OCI-LY7 (cell line): Measurements from ENCODE around the gene CAPN5. TPM values are rescaled to one million over a fixed set of nuclear protein-coding genes. Genes with fewer than 3 reads are reported as not detected.

Experiments used
- BruUV-seq: library from RNA; stranded (reverse); fragments of 400-500 nt; replicated peaks from 2 replicates; lab custom pipeline; 2021; lab: Mats Ljungman, UMichigan
- CTCF ChIA-PET: fragments of 300-600 bp; sonication (Branson Sonifier 250); formaldehyde crosslinking; loops from one replicate; lab custom pipeline; 2022; ENCODE audit warnings: antibody characterized with exemption; ENCODE audit not compliant: unreplicated experiment; lab: Charles Lee
- POLR2A ChIA-PET: fragments of 300-600 bp; sonication (Branson Sonifier 250); formaldehyde crosslinking; loops from one replicate; lab custom pipeline; 2022; ENCODE audit warnings: antibody characterized with exemption; lab: Charles Lee
- DNase-seq: peaks from one replicate; pipeline ENCODE4 v3.0.0-alpha.2; 2015; ENCODE audit warnings: low spot score
- H2AFZ ChIP-seq: fragments of 200-600 bp; sonication (generic), shearing (Covaris generic); 2 replicates; pipeline ENCODE4 v1.6.1; 2014; ENCODE audit warnings: mild to moderate bottlenecking, antibody characterized with exemption, low read length, moderate library complexity
- H3K27ac ChIP-seq: fragments of 200-600 bp; sonication (generic); 2 replicates; pipeline ENCODE4 v1.5.1; 2014; ENCODE audit warnings: mixed run types, low read depth, mild to moderate bottlenecking, moderate library complexity, low read length, inconsistent platforms; ENCODE audit not compliant: poor library complexity, severe bottlenecking
- H3K36me3 ChIP-seq: fragments of 200-600 bp; sonication (generic); 2 replicates; pipeline ENCODE4 v1.6.1; 2014; ENCODE audit warnings: mild to moderate bottlenecking, antibody characterized with exemption, low read length, moderate library complexity, mixed read lengths; ENCODE audit not compliant: insufficient read depth
- H3K4me1 ChIP-seq: fragments of 200-600 bp; sonication (generic); 2 replicates; pipeline ENCODE4 v1.5.1; 2014; ENCODE audit warnings: mild to moderate bottlenecking, low read length; ENCODE audit not compliant: insufficient read depth, poor library complexity, severe bottlenecking
- H3K4me2 ChIP-seq: fragments of 200-600 bp; sonication (generic); 2 replicates; pipeline ENCODE4 v1.6.1; 2014; ENCODE audit warnings: mild to moderate bottlenecking, low read length
- H3K4me3 ChIP-seq: fragments of 200-600 bp; sonication (generic); 2 replicates; pipeline ENCODE4 v1.5.1; 2014; ENCODE audit warnings: mild to moderate bottlenecking, low read depth, low read length; ENCODE audit not compliant: poor library complexity, severe bottlenecking
- H3K79me2 ChIP-seq: fragments of 200-600 bp; sonication (generic); 2 replicates; pipeline ENCODE4 v1.6.1; 2016; ENCODE audit warnings: low read depth, mild to moderate bottlenecking, low read length, moderate library complexity, mixed read lengths; ENCODE audit not compliant: insufficient read depth
- H3K9me2 ChIP-seq: fragments of 200-600 bp; sonication (generic); 2 replicates; pipeline ENCODE4 v1.6.1; 2016; ENCODE audit warnings: mild to moderate bottlenecking, low read length, mixed read lengths; ENCODE audit not compliant: insufficient read depth
- H3K9me3 ChIP-seq: fragments of 200-600 bp; sonication (generic); 2 replicates; pipeline ENCODE4 v1.6.1; 2014; ENCODE audit warnings: mild to moderate bottlenecking, mixed run types, low read length, mixed read lengths
- H4K20me1 ChIP-seq: fragments of 200-600 bp; sonication (generic); 2 replicates; pipeline ENCODE4 v1.6.1; 2014; ENCODE audit warnings: mild to moderate bottlenecking, antibody characterized with exemption, low read length, moderate library complexity, mixed read lengths; ENCODE audit not compliant: insufficient read depth
- CTCF ChIP-seq: fragments of 200-600 bp; sonication (generic); conservative IDR thresholded peaks from 2 replicates; pipeline ENCODE4 v1.5.1; 2014; ENCODE audit warnings: mild to moderate bottlenecking, antibody characterized with exemption, low read length, moderate library complexity, mixed read lengths
- EZH2phosphoT487 ChIP-seq: fragments of 200-600 bp; sonication (generic); IDR thresholded peaks from 2 replicates; pipeline ENCODE4 v1.6.1; 2018; ENCODE audit warnings: low read depth, borderline replicate concordance, mild to moderate bottlenecking, mixed run types, antibody characterized with exemption, low read length, moderate library complexity, mixed read lengths
- intact Hi-C: fragments of 100-400 bp; cut with micrococcal nuclease; formaldehyde crosslinking; loops from one replicate; pipeline ENCODE4 v1.10.0; 2022; ENCODE audit not compliant: unreplicated experiment
- total RNA-seq, 2 experiments: library from RNA; depleted of rRNA in 1 of 2; stranded (reverse); fragments of >200 nt in 1 of 2; shearing (Covaris generic) in 1 of 2; gene quantifications; 2 replicates each; pipeline ENCODE4 v1.2.3, GENCODE V29; 2014 to 2022

CAPN5 gene
- total RNA-seq, 2 experiments from 2014 or later, result 1.4 to 1.5 TPM

GRCh38 chr11:77170107-77170506, 103.3 kb downstream of the CAPN5 start:
- no peak for DNase-seq
- Histone ChIP-seq H4K20me1 (no peaks in the 10 kb centered on the region), H3K79me2 (no peaks in the 10 kb centered on the region), H3K4me3 (no peak overlapping the region), H3K4me2 (no peak overlapping the region), H3K4me1 (no peaks in the 10 kb centered on the region), H3K27ac (no peak overlapping the region), H3K36me3 (no peaks in the 10 kb centered on the region), H3K9me3 (no peaks in the 10 kb centered on the region), H2AFZ (no peak overlapping the region), H3K9me2 (no peaks in the 10 kb centered on the region)
- ChIA-PET POLR2A (no interaction called here), CTCF (no interaction called here)
- BruUV-seq, result no TSS peak
- intact Hi-C loops, result no loop called here
- no peak for TF ChIP-seq CTCF
- no peak for TF ChIP-seq EZH2phosphoT487

GRCh38 chr11:77171254-77171653, 104.5 kb downstream of the CAPN5 start:
- no peak overlapping the region for H3K4me3 ChIP-seq
- no peak overlapping the region for H3K4me2 ChIP-seq
- ChIA-PET POLR2A (interaction anchor here (0.6 kb wide), 1 partner anchor 416 kb away, joined by 3 read pairs; no protein-coding TSS in a partner anchor), CTCF (no interaction called here)
- peaks cover 6% of the 10 kb centered on the region for H3K4me1 ChIP-seq
- no peaks in the 10 kb centered on the region for H3K9me2 ChIP-seq
- no peaks in the 10 kb centered on the region for H3K79me2 ChIP-seq
- H3K9me3 ChIP-seq, result no peaks in the 10 kb centered on the region
- DNase-seq, result no peak
- no peaks in the 10 kb centered on the region for H3K36me3 ChIP-seq
- no peak overlapping the region for H3K27ac ChIP-seq
- no TSS peak for BruUV-seq
- intact Hi-C loops, result no loop called here
- no peaks in the 10 kb centered on the region for H4K20me1 ChIP-seq
- TF ChIP-seq EZH2phosphoT487 (no peak), CTCF (no peak)
- no peak overlapping the region for H2AFZ ChIP-seq

GRCh38 chr11:77171885-77172665, 105.3 kb downstream of the CAPN5 start:
- POLR2A ChIA-PET, result no interaction called here
- no peak overlapping the region for H3K4me3 ChIP-seq
- H3K9me2 ChIP-seq, result no peaks in the 10 kb centered on the region
- no peak overlapping the region for H2AFZ ChIP-seq
- intact Hi-C loops, result no loop called here
- CTCF ChIA-PET, result no interaction called here
- H3K4me1 ChIP-seq, result peaks cover 6% of the 10 kb centered on the region
- TF ChIP-seq CTCF (no peak), EZH2phosphoT487 (no peak)
- H3K27ac ChIP-seq, result no peak overlapping the region
- no peaks in the 10 kb centered on the region for H3K79me2 ChIP-seq
- no peaks in the 10 kb centered on the region for H4K20me1 ChIP-seq
- DNase-seq, result no peak
- no peak overlapping the region for H3K4me2 ChIP-seq
- no peaks in the 10 kb centered on the region for H3K9me3 ChIP-seq
- BruUV-seq, result no TSS peak
- H3K36me3 ChIP-seq, result no peaks in the 10 kb centered on the region
